A673 (cell line): ENCODE measurements around the gene JPH2.

Source experiments
- CTCF ChIP-seq: fragments of 300-800, 200-600 bp; sonication (generic); conservative IDR thresholded peaks from 2 replicates; pipeline ENCODE4 v1.5.1; 2017; ENCODE audit warnings: low read depth, mild to moderate bottlenecking, antibody characterized with exemption, low read length, moderate library complexity, mixed read lengths
- EZH2 ChIP-seq: fragments of 200-600 bp; sonication (generic); IDR thresholded peaks from 2 replicates; pipeline ENCODE4 v1.6.1; 2017; ENCODE audit warnings: borderline replicate concordance, low read depth, mild to moderate bottlenecking, mixed read lengths, antibody characterized with exemption, low read length; ENCODE audit not compliant: poor library complexity, severe bottlenecking

- TF ChIP-seq CTCF, result no peak
- TF ChIP-seq EZH2, result no peak
Observed at GRCh38 chr20:44129911-44130718, 56.9 kb downstream of the JPH2 start.
